HepG2 (cell line): ENCODE results near the gene UNC5B.

Source experiments
- CENPT ChIP-seq: sonication (generic); formaldehyde crosslinking; IDR thresholded peaks from 2 replicates; pipeline ENCODE4 v1.8.0; 2022; ENCODE audit warnings: low read depth, mild to moderate bottlenecking, moderate library complexity, missing genetic modification reagents
- ELF3 ChIP-seq: IDR thresholded peaks from 2 replicates; pipeline ENCODE4 v1.6.1; 2016; ENCODE audit warnings: missing genetic modification reagents, missing compliant biosample characterization
- MYC ChIP-seq: sonication (generic); formaldehyde crosslinking; IDR thresholded peaks from 2 replicates; pipeline ENCODE4 v1.9.0; 2021; ENCODE audit warnings: missing genetic modification reagents, borderline replicate concordance
- NCOR1 ChIP-seq: fragments of 200-600 bp; sonication (generic); IDR thresholded peaks from 2 replicates; pipeline ENCODE4 v1.7.0; 2017; ENCODE audit warnings: antibody characterized with exemption, low read length, borderline replicate concordance
- SMC3 ChIP-seq: IDR thresholded peaks from 2 replicates; pipeline ENCODE4 v1.6.1; 2011; ENCODE audit warnings: low read length, improper control_type of control experiment
- ZNF274 ChIP-seq: sonication (generic); formaldehyde crosslinking; IDR thresholded peaks from 2 replicates; pipeline ENCODE4 v1.5.1; 2020; ENCODE audit warnings: mild to moderate bottlenecking, missing genetic modification reagents
- ZNF792 ChIP-seq: IDR thresholded peaks from 2 replicates; pipeline ENCODE4 v1.6.1; 2016
- TF ChIP-seq, protein P1 (sequence below): sonication (generic); formaldehyde crosslinking; conservative IDR thresholded peaks from 2 replicates; pipeline ENCODE4 v1.4.0; 2020; ENCODE audit warnings: missing genetic modification reagents
- TF ChIP-seq, protein P2 (sequence below): sonication (generic); formaldehyde crosslinking; IDR thresholded peaks from 2 replicates; pipeline ENCODE4 v1.5.0; 2020; ENCODE audit warnings: mild to moderate bottlenecking, missing genetic modification reagents, moderate library complexity
- TF ChIP-seq, protein P3 (sequence below): sonication (generic); formaldehyde crosslinking; IDR thresholded peaks from 2 replicates; pipeline ENCODE4 v1.4.0; 2020; ENCODE audit warnings: missing genetic modification reagents
- TF ChIP-seq, protein P4 (sequence below): sonication (generic); formaldehyde crosslinking; IDR thresholded peaks from 2 replicates; pipeline ENCODE4 v1.8.0; 2022; ENCODE audit warnings: missing genetic modification reagents, low read depth, mild to moderate bottlenecking, borderline replicate concordance

DNA sequence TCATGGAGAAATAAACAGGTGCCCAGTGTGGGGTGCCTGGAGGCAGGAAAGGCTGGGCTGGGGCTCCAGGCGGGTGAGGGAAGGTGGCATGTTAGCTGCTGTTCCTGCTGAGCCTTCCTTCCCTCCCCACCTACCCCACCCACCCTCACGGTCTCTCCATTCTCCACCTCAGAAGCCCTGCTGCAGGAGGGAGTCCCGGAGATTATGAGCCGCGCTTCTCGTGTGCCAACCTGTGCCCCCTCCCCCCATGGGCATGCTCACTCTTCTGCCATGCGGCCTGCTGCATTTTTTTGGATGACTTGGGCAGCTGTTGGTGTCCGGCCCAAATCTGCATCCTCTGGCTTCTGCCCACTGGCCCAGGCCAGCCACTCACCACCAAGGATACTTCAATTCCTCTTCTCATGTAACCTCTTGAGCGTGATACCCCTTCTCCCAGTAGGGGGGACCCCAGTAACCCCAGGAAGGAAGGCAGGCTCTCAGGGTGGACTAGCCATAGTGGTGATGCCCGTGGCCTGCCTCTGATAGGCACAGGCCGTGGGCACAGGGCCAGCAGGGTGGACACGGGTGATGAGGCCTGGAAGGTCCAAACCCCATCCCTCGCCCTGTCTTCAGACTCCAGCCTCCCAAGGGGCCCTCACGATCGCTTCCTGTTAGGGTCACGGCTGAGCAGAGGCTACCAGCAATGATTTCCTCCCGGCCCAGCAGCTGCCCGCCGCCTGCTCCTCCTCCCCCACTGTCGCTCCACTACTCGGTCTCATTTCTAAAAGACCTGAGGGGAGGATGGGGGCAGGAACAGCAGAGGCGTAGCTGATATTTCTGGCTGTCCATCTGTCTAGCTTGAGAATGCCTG is 27.8 kb downstream of the UNC5B start:
- no peak for TF ChIP-seq CENPT
- TF ChIP-seq MYC (CRISPR knock-in tag) = no peak
- TF ChIP-seq, protein P1, sequence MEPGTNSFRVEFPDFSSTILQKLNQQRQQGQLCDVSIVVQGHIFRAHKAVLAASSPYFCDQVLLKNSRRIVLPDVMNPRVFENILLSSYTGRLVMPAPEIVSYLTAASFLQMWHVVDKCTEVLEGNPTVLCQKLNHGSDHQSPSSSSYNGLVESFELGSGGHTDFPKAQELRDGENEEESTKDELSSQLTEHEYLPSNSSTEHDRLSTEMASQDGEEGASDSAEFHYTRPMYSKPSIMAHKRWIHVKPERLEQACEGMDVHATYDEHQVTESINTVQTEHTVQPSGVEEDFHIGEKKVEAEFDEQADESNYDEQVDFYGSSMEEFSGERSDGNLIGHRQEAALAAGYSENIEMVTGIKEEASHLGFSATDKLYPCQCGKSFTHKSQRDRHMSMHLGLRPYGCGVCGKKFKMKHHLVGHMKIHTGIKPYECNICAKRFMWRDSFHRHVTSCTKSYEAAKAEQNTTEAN (CRISPR knock-in tag) = no peak
- TF ChIP-seq, protein P2, sequence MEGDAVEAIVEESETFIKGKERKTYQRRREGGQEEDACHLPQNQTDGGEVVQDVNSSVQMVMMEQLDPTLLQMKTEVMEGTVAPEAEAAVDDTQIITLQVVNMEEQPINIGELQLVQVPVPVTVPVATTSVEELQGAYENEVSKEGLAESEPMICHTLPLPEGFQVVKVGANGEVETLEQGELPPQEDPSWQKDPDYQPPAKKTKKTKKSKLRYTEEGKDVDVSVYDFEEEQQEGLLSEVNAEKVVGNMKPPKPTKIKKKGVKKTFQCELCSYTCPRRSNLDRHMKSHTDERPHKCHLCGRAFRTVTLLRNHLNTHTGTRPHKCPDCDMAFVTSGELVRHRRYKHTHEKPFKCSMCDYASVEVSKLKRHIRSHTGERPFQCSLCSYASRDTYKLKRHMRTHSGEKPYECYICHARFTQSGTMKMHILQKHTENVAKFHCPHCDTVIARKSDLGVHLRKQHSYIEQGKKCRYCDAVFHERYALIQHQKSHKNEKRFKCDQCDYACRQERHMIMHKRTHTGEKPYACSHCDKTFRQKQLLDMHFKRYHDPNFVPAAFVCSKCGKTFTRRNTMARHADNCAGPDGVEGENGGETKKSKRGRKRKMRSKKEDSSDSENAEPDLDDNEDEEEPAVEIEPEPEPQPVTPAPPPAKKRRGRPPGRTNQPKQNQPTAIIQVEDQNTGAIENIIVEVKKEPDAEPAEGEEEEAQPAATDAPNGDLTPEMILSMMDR (CRISPR knock-in tag) = no peak
- TF ChIP-seq NCOR1 = no peak
- no peak for TF ChIP-seq ZNF792 (CRISPR knock-in tag)
- TF ChIP-seq ZNF274 (CRISPR knock-in tag) = no peak
- TF ChIP-seq, protein P3, sequence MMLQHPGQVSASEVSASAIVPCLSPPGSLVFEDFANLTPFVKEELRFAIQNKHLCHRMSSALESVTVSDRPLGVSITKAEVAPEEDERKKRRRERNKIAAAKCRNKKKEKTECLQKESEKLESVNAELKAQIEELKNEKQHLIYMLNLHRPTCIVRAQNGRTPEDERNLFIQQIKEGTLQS = no peak
- TF ChIP-seq, protein P4, sequence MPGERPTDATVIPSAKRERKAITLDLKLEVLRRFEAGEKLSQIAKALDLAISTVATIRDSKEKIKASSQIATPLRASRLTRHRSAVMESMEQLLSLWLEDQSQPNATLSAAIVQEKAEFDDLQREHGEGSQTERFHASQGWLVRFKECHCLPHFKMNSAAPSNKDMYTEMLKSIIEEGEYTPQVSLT (CRISPR knock-in tag) = no peak
- no peak for TF ChIP-seq ELF3 (CRISPR knock-in tag)
- TF ChIP-seq SMC3 = no peak
